K562 (cell line): ENCODE measurements around the gene HOXB4. TPM values are rescaled to one million over a fixed set of nuclear protein-coding genes. Genes with fewer than 3 reads are reported as not detected.

ENCODE experiments used
- ATAC-seq: fragments of 200-7000 bp; cut with Tn5 transposase; 3 replicates; pipeline ENCODE4 v1.9.1; 2020; ENCODE audit warnings: moderate library complexity
- BruUV-seq: library from RNA; stranded (reverse); fragments of 400-500 nt; replicated peaks from 2 replicates; lab custom pipeline; 2021; lab: Mats Ljungman, UMichigan
- CTCF ChIA-PET: fragments of 300-600 bp; formaldehyde crosslinking; extraction: SDS; loops from one replicate; lab custom pipeline; 2021; ENCODE audit warnings: low intra/inter-chr PET ratio; lab: Yijun Ruan, JAX
- POLR2A ChIA-PET: fragments of 300-600, 350-650 bp; sonication (Branson Sonifier 250); formaldehyde crosslinking; extraction: SDS; loops from one replicate; lab custom pipeline; 2021; ENCODE audit warnings: antibody characterized with exemption, inconsistent platforms; lab: Yijun Ruan, JAX
- DNase-seq, 4 experiments: peaks; one replicate each; pipeline versions ENCODE4 v3.0.0 to v3.0.0-alpha.2; 2011 to 2018; ENCODE audit warnings: low spot score in 3 of 4, mixed read lengths in 3 of 4; ENCODE audit errors: extremely low read depth in 1 of 4
- FAIRE-seq: peaks from 2 replicates; lab custom pipeline; 2011; peaks lifted over from hg19 to GRCh38; lab: Jason Lieb, UNC
- H2AFZ ChIP-seq: 2 replicates; pipeline ENCODE4 v1.6.0; 2011; ENCODE audit warnings: low read depth, low read length, control low read depth, inconsistent platforms
- H3K27ac ChIP-seq: fragments of 200-600 bp; 3 replicates; pipeline ENCODE4 v1.8.0; 2011; ENCODE audit warnings: low read depth, mild to moderate bottlenecking, control low read depth, inconsistent platforms, low read length, moderate library complexity, mixed read lengths; ENCODE audit errors: extremely low read depth
- H3K27me3 ChIP-seq, 2 experiments: fragments of 300-600 bp in 1 of 2; 2 replicates in 1 of 2; 3 replicates in 1 of 2; pipeline versions ENCODE4 v1.6.0 to v1.8.0; 2011; ENCODE audit warnings: inconsistent platforms in 2 of 2, low read length in 2 of 2, mild to moderate bottlenecking in 1 of 2, mixed read lengths in 1 of 2, moderate library complexity in 1 of 2; ENCODE audit not compliant: control insufficient read depth in 2 of 2, insufficient read depth in 2 of 2
- H3K36me3 ChIP-seq: fragments of 300-600 bp; 3 replicates; pipeline ENCODE4 v1.8.0; 2011; ENCODE audit warnings: mild to moderate bottlenecking, low read length, inconsistent platforms; ENCODE audit not compliant: control insufficient read depth, insufficient read depth
- H3K4me1 ChIP-seq, 2 experiments: fragments of 200-600 bp in 1 of 2; replicated peaks in 1 of 2; 2 replicates in 1 of 2; 3 replicates in 1 of 2; pipeline versions ENCODE4 v1.5.1 to v1.8.0; 2011; ENCODE audit warnings: inconsistent platforms in 2 of 2, low read length in 2 of 2, mild to moderate bottlenecking in 1 of 2, mixed read lengths in 1 of 2, moderate library complexity in 1 of 2; ENCODE audit not compliant: control insufficient read depth in 2 of 2, insufficient read depth in 2 of 2
- H3K4me2 ChIP-seq: 2 replicates; pipeline ENCODE4 v1.6.1; 2011; ENCODE audit warnings: low read length, control low read depth, inconsistent platforms, mixed read lengths; ENCODE audit not compliant: insufficient read depth
- H3K4me3 ChIP-seq: fragments of 200-600 bp; sonication (generic), shearing (Covaris generic); 2 replicates; pipeline ENCODE4 v1.5.1; 2016; ENCODE audit warnings: control low read depth, inconsistent platforms
- H3K79me2 ChIP-seq: fragments of 200-600 bp; 3 replicates; pipeline ENCODE4 v1.8.0; 2011; ENCODE audit warnings: low read length, inconsistent platforms; ENCODE audit not compliant: control insufficient read depth, insufficient read depth
- H3K9ac ChIP-seq, 2 experiments: 2 replicates each; pipeline versions ENCODE4 v1.6.0 to v1.6.1; 2011; ENCODE audit warnings: low read depth in 2 of 2, low read length in 2 of 2, control low read depth in 1 of 2, inconsistent platforms in 1 of 2, mild to moderate bottlenecking in 1 of 2, mixed read lengths in 1 of 2; ENCODE audit not compliant: insufficient read depth in 1 of 2
- H3K9me1 ChIP-seq: one replicate; pipeline ENCODE4 v1.6.0; 2011; ENCODE audit warnings: inconsistent platforms, mild to moderate bottlenecking, low read length, moderate library complexity; ENCODE audit not compliant: control insufficient read depth, insufficient read depth
- H3K9me3 ChIP-seq: replicated peaks from 2 replicates; pipeline ENCODE4 v1.5.1; 2011; ENCODE audit warnings: low read depth, low read length, inconsistent platforms; ENCODE audit not compliant: control insufficient read depth, insufficient read depth
- H4K20me1 ChIP-seq: replicated peaks from 2 replicates; pipeline ENCODE4 v1.6.1; 2011; ENCODE audit warnings: low read length, inconsistent platforms, mixed read lengths; ENCODE audit not compliant: control insufficient read depth, insufficient read depth
- ATF2 ChIP-seq: sonication (generic); formaldehyde crosslinking; IDR thresholded peaks from 2 replicates; pipeline ENCODE4 v1.8.1; 2022; ENCODE audit warnings: missing genetic modification reagents
- CCAR2 ChIP-seq: fragments of 200-400 bp; formaldehyde crosslinking; IDR thresholded peaks from 2 replicates; pipeline ENCODE4 v1.6.1; 2017; ENCODE audit warnings: mild to moderate bottlenecking, low read depth, low read length
- ETS2 ChIP-seq: IDR thresholded peaks from 2 replicates; pipeline ENCODE4 v1.6.1; 2016; ENCODE audit warnings: borderline replicate concordance, missing genetic modification characterization, mild to moderate bottlenecking, moderate library complexity, missing compliant biosample characterization; ENCODE audit not compliant: poor library complexity, severe bottlenecking
- GTF3C2 ChIP-seq: IDR thresholded peaks from 3 replicates; pipeline ENCODE4 v1.6.1; 2011; ENCODE audit warnings: borderline replicate concordance, mild to moderate bottlenecking, moderate library complexity; ENCODE audit not compliant: insufficient read length; ENCODE audit errors: extremely low read depth
- HOXB6 ChIP-seq: fragments of 250-450 bp; sonication (Bioruptor Pico); IDR thresholded peaks from 2 replicates; pipeline ENCODE4 v1.5.1; 2022; ENCODE audit warnings: mild to moderate bottlenecking, borderline replicate concordance
- MAFF ChIP-seq: IDR thresholded peaks from 2 replicates; pipeline ENCODE4 v1.6.1; 2012; ENCODE audit warnings: low read length, improper control_type of control experiment
- MXI1 ChIP-seq: IDR thresholded peaks from 2 replicates; pipeline ENCODE4 v1.6.1; 2011; ENCODE audit warnings: low read depth, mild to moderate bottlenecking, improper control_type of control experiment, low read length
- NR2F6 ChIP-seq: fragments of 450-650 bp; formaldehyde crosslinking; IDR thresholded peaks from 2 replicates; pipeline ENCODE4 v1.4.0; 2020; ENCODE audit warnings: mild to moderate bottlenecking
- RUNX1 ChIP-seq: sonication (generic); IDR thresholded peaks from 2 replicates; pipeline ENCODE4 v1.6.1; 2016; ENCODE audit warnings: antibody characterized with exemption, low read depth
- TCFL5 ChIP-seq: fragments of 250-450 bp; sonication (Bioruptor Pico); conservative IDR thresholded peaks from 2 replicates; pipeline ENCODE4 v1.6.1; 2021; ENCODE audit warnings: mild to moderate bottlenecking, moderate library complexity, matching md5 sums
- YY1 ChIP-seq, 3 experiments: IDR thresholded peaks; 2 replicates each; pipeline ENCODE4 v1.6.1; 2011; ENCODE audit warnings: low read length in 2 of 3, mild to moderate bottlenecking in 2 of 3, moderate library complexity in 2 of 3, borderline replicate concordance in 1 of 3, control low read depth in 1 of 3, low read depth in 1 of 3; ENCODE audit not compliant: insufficient read depth in 3 of 3, insufficient replicate concordance in 2 of 3, control insufficient read depth in 1 of 3, insufficient read length in 1 of 3; ENCODE audit errors: extremely low read depth in 1 of 3
- ZC3H11A ChIP-seq: IDR thresholded peaks from 2 replicates; pipeline ENCODE4 v1.6.1; 2012; ENCODE audit warnings: low read depth, low read length, improper control_type of control experiment
- ZNF778 ChIP-seq: fragments of 450-650 bp; formaldehyde crosslinking; IDR thresholded peaks from 2 replicates; pipeline ENCODE4 v1.4.0; 2020; ENCODE audit warnings: mild to moderate bottlenecking, moderate library complexity
- in situ Hi-C: fragments of 300-500 bp; cut with MboI; formaldehyde crosslinking; loops from 4 replicates; pipeline ENCODE4 v1.15.0; 2018; ENCODE audit warnings: inconsistent platforms, mixed read lengths
- intact Hi-C: fragments of 100-400 bp; cut with micrococcal nuclease; formaldehyde crosslinking; loops from 2 replicates; pipeline ENCODE4 v1.14.2; 2022
- polyA plus RNA-seq, 8 experiments: library from polyadenylated mRNA; depleted of rRNA in 4 of 8; stranded (reverse) in 5 of 8; unstranded in 3 of 8; fragments of >200 nt; fragmentation: Nextera tagmentation in 2 of 8; fragmentation: Illumina TruSeq in 1 of 8; extraction: Ambion mirVana in 2 of 8; extraction: Trizol in 1 of 8; gene quantifications; 2 replicates each; pipeline versions ENCODE4 v1.2.1 to v1.2.3, GENCODE V29; 2011 to 2014; ENCODE audit warnings: inconsistent platforms in 1 of 8, missing spikeins in 1 of 8
- total RNA-seq, 7 experiments: library from RNA; depleted of rRNA in 6 of 7; stranded (reverse); fragments of >200 nt in 6 of 7; fragmentation: Illumina TruSeq in 2 of 7; extraction: Trizol in 2 of 7; gene quantifications; 2 replicates each; pipeline versions ENCODE4 v1.2.1 to v1.2.3, GENCODE V29; 2011 to 2021; ENCODE audit warnings: low replicate concordance in 1 of 7
- TF ChIP-seq, protein P1 (sequence below): fragments of 200-800 bp; sonication (Bioruptor generic); IDR thresholded peaks from 2 replicates; pipeline ENCODE4 v1.6.1; 2017; ENCODE audit warnings: missing genetic modification characterization, missing compliant biosample characterization

The HOXB4 gene
- total and polyA plus RNA-seq, 9 of the 15 experiments (the other 6 are each of a cell fraction or from before 2014, with no cell fraction given), result 1.6 to 34.9 (median 14.9) TPM

- TF ChIP-seq, protein P1, sequence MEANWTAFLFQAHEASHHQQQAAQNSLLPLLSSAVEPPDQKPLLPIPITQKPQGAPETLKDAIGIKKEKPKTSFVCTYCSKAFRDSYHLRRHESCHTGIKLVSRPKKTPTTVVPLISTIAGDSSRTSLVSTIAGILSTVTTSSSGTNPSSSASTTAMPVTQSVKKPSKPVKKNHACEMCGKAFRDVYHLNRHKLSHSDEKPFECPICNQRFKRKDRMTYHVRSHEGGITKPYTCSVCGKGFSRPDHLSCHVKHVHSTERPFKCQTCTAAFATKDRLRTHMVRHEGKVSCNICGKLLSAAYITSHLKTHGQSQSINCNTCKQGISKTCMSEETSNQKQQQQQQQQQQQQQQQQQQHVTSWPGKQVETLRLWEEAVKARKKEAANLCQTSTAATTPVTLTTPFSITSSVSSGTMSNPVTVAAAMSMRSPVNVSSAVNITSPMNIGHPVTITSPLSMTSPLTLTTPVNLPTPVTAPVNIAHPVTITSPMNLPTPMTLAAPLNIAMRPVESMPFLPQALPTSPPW (CRISPR knock-in tag), result peak; percentile 52
- no peak for TF ChIP-seq ATF2 (CRISPR knock-in tag)
- TF ChIP-seq, all 486 proteins: peak for 4
Measured at GRCh38 chr17:48609759-48610281, 31.7 kb upstream of the HOXB4 start (continued).

DNA sequence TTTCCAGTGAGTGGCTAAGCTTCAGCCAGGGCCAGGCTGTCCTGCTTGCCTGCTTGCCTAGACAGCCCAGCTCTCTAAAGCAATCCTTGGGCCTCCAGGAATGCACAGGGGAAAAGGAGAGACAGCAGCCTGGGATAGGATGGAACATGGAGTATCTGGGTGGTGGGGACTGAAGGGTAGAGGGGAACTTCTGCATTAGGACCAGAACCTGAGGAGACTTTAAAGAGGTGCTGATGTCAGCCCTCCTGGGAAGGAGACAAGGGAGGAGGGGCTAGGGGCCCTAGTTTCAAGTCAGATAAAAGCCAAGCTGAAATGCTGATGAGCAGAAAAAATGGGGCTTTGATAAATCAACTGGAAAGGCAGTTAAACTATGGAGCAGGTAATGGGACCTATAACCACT lies 30.9 kb upstream of the HOXB4 start:
- Histone ChIP-seq H3K27me3 (no peaks in the 10 kb centered on the region), H3K36me3 (peaks cover 12% of the 10 kb centered on the region; the same call in 1 of the 3 replicates), H3K4me2 (peak overlapping the region; percentile 71), H3K4me3 (no peak overlapping the region), H4K20me1 (no peaks in the 10 kb centered on the region), H2AFZ (0 out of 2 replicates have a peak overlapping the region, but pooled peaks have one; percentile 4), H3K9me3 (no peaks in the 10 kb centered on the region), H3K27ac (peak overlapping the region; percentile 86), H3K9ac (peak overlapping the region; percentile 80 to 94; a peak in 3 of 4 replicates), H3K79me2 (peaks cover 26% of the 10 kb centered on the region), H3K4me1 (peaks cover 26 to 55% of the 10 kb centered on the region in 2 experiments), H3K9me1 (no peaks in the 10 kb centered on the region)
- FAIRE-seq (peak; percentile 82), ATAC-seq (peak; percentile 31), DNase-seq (peak in 1 of 4 experiments; percentile 66)
- intact Hi-C loops, result no loop called here
- ChIA-PET POLR2A (interaction anchor here (0.6 to 1.6 kb wide), 6 partner anchors 10 to 1667 kb away, joined by 3 to 5 read pairs (median 3); no protein-coding TSS in a partner anchor), CTCF (no interaction called here)
- in situ Hi-C loops, result no loop called here
- BruUV-seq, result no TSS peak
- TF ChIP-seq MXI1 (no peak), ETS2 (tag) (no peak), TCFL5 (CRISPR knock-in tag) (no peak), RUNX1 (no peak), GTF3C2 (no peak), NR2F6 (CRISPR knock-in tag) (no peak), MAFF (peak; percentile 25; the same call in 1 of the 2 replicates), YY1 (IDR thresholded peaks at IDR 0.05; ENCODE audit: borderline replicate concordance in 1 of 3, control insufficient read depth in 1 of 3, extremely low read depth in 1 of 3, insufficient read depth in 3 of 3, insufficient read length in 1 of 3, insufficient replicate concordance in 2 of 3, low read depth in 1 of 3, low read length in 2 of 3) (no peak), CCAR2 (no peak), HOXB6 (CRISPR knock-in tag) (no peak), ZNF778 (CRISPR knock-in tag) (no peak), ZC3H11A (no peak)
